ENCODE data around the gene RNASEH1.

RNASEH1 gene

GRCh38 chr2:3558205-3559014 is at the start of gene RNASEH1:
RNASEH1 (minus strand) TSS chr2:3558333; CDS start chr2:3558260, 73 bp downstream.
- peak; percentile 96 to 99 for DNase-seq (ENCODE audit: low read depth in 1 of 2, low spot score in 1 of 2)

- DNase-seq (ENCODE audit: low read depth in 1 of 2, low spot score in 1 of 2) = no peak
Observed at GRCh38 chr2:3606370-3607201, 48.5 kb upstream of the RNASEH1 start.

- no peak for DNase-seq (ENCODE audit: low read depth in 1 of 2, low spot score in 1 of 2)
Observed at GRCh38 chr2:3606028-3606369, 47.9 kb upstream of the RNASEH1 start.

- no peak for DNase-seq (ENCODE audit: low read depth in 1 of 2, low spot score in 1 of 2)
Observed at GRCh38 chr2:3604991-3605961, 47.1 kb upstream of the RNASEH1 start.

- DNase-seq (ENCODE audit: low read depth in 1 of 2, low spot score in 1 of 2) = no peak
Observed at GRCh38 chr2:3604207-3604877, 46.2 kb upstream of the RNASEH1 start.

GRCh38 chr2:3603536-3604206 is 45.5 kb upstream of the RNASEH1 start:
- DNase-seq (ENCODE audit: low read depth in 1 of 2, low spot score in 1 of 2) = no peak

- no peak for DNase-seq (ENCODE audit: low read depth in 1 of 2, low spot score in 1 of 2)
Observed at GRCh38 chr2:3602553-3603339, 44.6 kb upstream of the RNASEH1 start.

- DNase-seq (ENCODE audit: low read depth in 1 of 2, low spot score in 1 of 2) = no peak
Observed at GRCh38 chr2:3601561-3602271, 43.6 kb upstream of the RNASEH1 start.

- DNase-seq (ENCODE audit: low read depth in 1 of 2, low spot score in 1 of 2) = no peak
Observed at GRCh38 chr2:3600256-3600855, 42.2 kb upstream of the RNASEH1 start.

GRCh38 chr2:3598912-3599854 is 41.0 kb upstream of the RNASEH1 start:
- DNase-seq (ENCODE audit: low read depth in 1 of 2, low spot score in 1 of 2) = no peak

GRCh38 chr2:3598197-3598910 is 40.2 kb upstream of the RNASEH1 start:
- no peak for DNase-seq (ENCODE audit: low read depth in 1 of 2, low spot score in 1 of 2)

- DNase-seq (ENCODE audit: low read depth in 1 of 2, low spot score in 1 of 2) = no peak
Observed at GRCh38 chr2:3597567-3597966, 39.4 kb upstream of the RNASEH1 start.

- DNase-seq (ENCODE audit: low read depth in 1 of 2, low spot score in 1 of 2) = no peak
Observed at GRCh38 chr2:3596901-3597417, 38.8 kb upstream of the RNASEH1 start.

- no peak for DNase-seq (ENCODE audit: low read depth in 1 of 2, low spot score in 1 of 2)
Observed at GRCh38 chr2:3595985-3596384, 37.9 kb upstream of the RNASEH1 start.

- no peak for DNase-seq (ENCODE audit: low read depth in 1 of 2, low spot score in 1 of 2)
Observed at GRCh38 chr2:3595404-3595803, 37.3 kb upstream of the RNASEH1 start.
